SK-N-SH (cell line): Measurements from ENCODE around the gene ZHX3.

Source experiments
- EP300 ChIP-seq, 2 experiments: IDR thresholded peaks; 2 replicates each; pipeline versions ENCODE4 v1.4.0 to v1.6.1; 2012; ENCODE audit warnings: borderline replicate concordance in 1 of 2, low read depth in 1 of 2, low read length in 1 of 2
- GATA2 ChIP-seq: sonication (generic); formaldehyde crosslinking; IDR thresholded peaks from 2 replicates; pipeline ENCODE4 v1.5.0; 2020; ENCODE audit warnings: mild to moderate bottlenecking, missing genetic modification reagents
- JUND ChIP-seq: IDR thresholded peaks from 2 replicates; pipeline ENCODE4 v1.4.0; 2012
- RFX5 ChIP-seq: IDR thresholded peaks from 2 replicates; pipeline ENCODE4 v1.6.1; 2012; ENCODE audit warnings: mild to moderate bottlenecking, improper control_type of control experiment, low read length
- ZBTB33 ChIP-seq: IDR thresholded peaks from 2 replicates; pipeline ENCODE4 v1.4.0; 2012; ENCODE audit warnings: low read depth, borderline replicate concordance

GRCh38 chr20:41256516-41256915 is 61.0 kb downstream of the ZHX3 start:
- no peak for TF ChIP-seq RFX5
- no peak for TF ChIP-seq EP300 (IDR thresholded peaks at IDR 0.05; ENCODE audit: borderline replicate concordance in 1 of 2, low read depth in 1 of 2, low read length in 1 of 2)
- TF ChIP-seq ZBTB33: no peak
- no peak for TF ChIP-seq GATA2 (CRISPR knock-in tag)
- no peak for TF ChIP-seq JUND
